Ovary (tissue), 9 donors: ENCODE measurements around the gene TMTC1. TPM values are rescaled to one million over a fixed set of nuclear protein-coding genes. Genes with fewer than 3 reads are reported as not detected.

Experiments used
- DNase-seq, 5 donors: peaks; one replicate each; pipeline ENCODE4 v3.0.0-alpha.2; 2019 to 2020
- H3K27ac ChIP-seq, 2 donors: fragments of 200-600 bp; one replicate each; pipeline versions ENCODE4 v1.5.1 to v1.8.0; 2019 to 2022
- H3K27me3 ChIP-seq: fragments of 200-600 bp; one replicate; pipeline ENCODE4 v1.8.0; 2022
- H3K36me3 ChIP-seq: fragments of 200-600 bp; sonication (generic); one replicate; pipeline ENCODE4 v1.5.1; 2019
- H3K4me1 ChIP-seq: one replicate; pipeline ENCODE4 v1.8.1; 2013; ENCODE audit warnings: mild to moderate bottlenecking, moderate library complexity; ENCODE audit not compliant: insufficient read depth
- H3K4me3 ChIP-seq: fragments of 200-600 bp; sonication (generic); one replicate; pipeline ENCODE4 v1.5.1; 2017
- H3K9me3 ChIP-seq, 2 donors: fragments of 200-600 bp in 1 of 2; sonication (generic) in 1 of 2; one replicate each; pipeline versions ENCODE4 v1.5.1 to v1.8.1; 2013 to 2019; ENCODE audit warnings: mild to moderate bottlenecking in 1 of 2, moderate library complexity in 1 of 2
- EP300 ChIP-seq: sonication (generic); formaldehyde crosslinking; IDR thresholded peaks from one replicate; pipeline ENCODE4 v1.6.1; 2017; ENCODE audit warnings: antibody characterized with exemption
- POLR2A ChIP-seq: fragments of 450-650 bp; IDR thresholded peaks from one replicate; pipeline ENCODE4 v1.6.1; 2017; ENCODE audit warnings: antibody characterized with exemption, mild to moderate bottlenecking, moderate library complexity
- WGBS, 3 donors: extraction: QIAGEN DNeasy Blood & Tissue Kit in 1 of 3; methylation state at CpG; one replicate each; pipeline versions ENCODE4 v1.1.5 to v1.1.7; 2013 to 2017; 5-methylcytosine and 5-hydroxymethylcytosine counted together
- intact Hi-C, 4 donors: fragments of 100-400 bp; cut with DNase I; formaldehyde crosslinking; loops; one replicate each; pipeline versions ENCODE4 v1.11.0 to v1.15.1; 2022 to 2023
- polyA plus RNA-seq, 2 donors: library from polyadenylated mRNA; stranded (reverse); fragments of 200-250 nt in 1 of 2; fragments of 350-450 nt in 1 of 2; fragmentation: Illumina TruSeq in 1 of 2; extraction: RNeasy Lipid Tissue Mini Kit (QIAGEN cat#74804) in 1 of 2; gene quantifications; one replicate each; pipeline ENCODE4 v1.2.3, GENCODE V29; 2013 to 2014
- total RNA-seq, 7 donors: library from RNA; depleted of rRNA in 2 of 7; stranded (reverse); fragments of >200 nt in 2 of 7; fragmentation: NEBNext Ultra II Directional in 3 of 7; extraction: Animal tissue kit (Norgen Biotek cat#: 25700) in 3 of 7; gene quantifications; one replicate each; pipeline versions ENCODE4 v1.1.0 to v1.2.4, GENCODE V29; 2016 to 2023
- TF ChIP-seq, protein P1 (sequence below), 3 donors: fragments of 450-650 bp in 2 of 3; fragments of 200-600 bp in 1 of 3; IDR thresholded peaks; one replicate each; pipeline versions ENCODE4 v1.5.1 to v1.8.0; 2016 to 2022; ENCODE audit warnings: antibody characterized with exemption in 3 of 3, mild to moderate bottlenecking in 1 of 3
- donor health status: DM: no; HTN: no; CAD: no; lungs with moderate emphysema.
- donor health status: DM: no; HTN: no; CAD: no.
- donor health status: Bipolar disorder and iron deficiency.
- donor health status: DM: yes; HTN: yes; CAD: no.
- donor health status: DM: no; HTN: no; CAD: no.
- donor health status: DM: yes; HTN: yes; CAD: no.

The TMTC1 gene
- total and polyA plus RNA-seq, 9 donors: 8.1 to 46.3 (median 21.3) TPM

DNA sequence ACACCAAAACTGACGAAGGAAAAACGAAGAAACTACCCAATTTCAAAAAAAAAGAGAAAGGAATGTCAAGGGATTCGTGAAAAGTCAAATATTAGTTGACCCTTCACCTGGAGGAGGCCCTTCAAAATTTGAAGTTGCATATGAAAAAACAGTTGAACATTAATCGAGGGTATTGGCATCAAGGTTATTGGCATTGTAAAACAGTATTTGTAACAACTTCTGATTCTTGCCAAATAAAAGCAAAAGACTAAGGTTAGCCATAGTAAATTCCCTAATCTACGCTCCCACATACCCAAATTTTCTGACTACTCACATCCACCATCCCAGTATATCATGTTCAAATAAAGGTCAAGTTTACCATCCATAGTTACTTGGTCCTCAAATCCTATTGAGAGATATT, 118.6 kb downstream of the TMTC1 start:
- no peak for DNase-seq
- TF ChIP-seq, protein P1, sequence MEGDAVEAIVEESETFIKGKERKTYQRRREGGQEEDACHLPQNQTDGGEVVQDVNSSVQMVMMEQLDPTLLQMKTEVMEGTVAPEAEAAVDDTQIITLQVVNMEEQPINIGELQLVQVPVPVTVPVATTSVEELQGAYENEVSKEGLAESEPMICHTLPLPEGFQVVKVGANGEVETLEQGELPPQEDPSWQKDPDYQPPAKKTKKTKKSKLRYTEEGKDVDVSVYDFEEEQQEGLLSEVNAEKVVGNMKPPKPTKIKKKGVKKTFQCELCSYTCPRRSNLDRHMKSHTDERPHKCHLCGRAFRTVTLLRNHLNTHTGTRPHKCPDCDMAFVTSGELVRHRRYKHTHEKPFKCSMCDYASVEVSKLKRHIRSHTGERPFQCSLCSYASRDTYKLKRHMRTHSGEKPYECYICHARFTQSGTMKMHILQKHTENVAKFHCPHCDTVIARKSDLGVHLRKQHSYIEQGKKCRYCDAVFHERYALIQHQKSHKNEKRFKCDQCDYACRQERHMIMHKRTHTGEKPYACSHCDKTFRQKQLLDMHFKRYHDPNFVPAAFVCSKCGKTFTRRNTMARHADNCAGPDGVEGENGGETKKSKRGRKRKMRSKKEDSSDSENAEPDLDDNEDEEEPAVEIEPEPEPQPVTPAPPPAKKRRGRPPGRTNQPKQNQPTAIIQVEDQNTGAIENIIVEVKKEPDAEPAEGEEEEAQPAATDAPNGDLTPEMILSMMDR (IDR thresholded peaks at IDR 0.05): no peak
- TF ChIP-seq EP300 (no peak), POLR2A (no peak)
- Histone ChIP-seq H3K36me3 (no peaks in the 10 kb centered on the region), H3K4me3 (no peak overlapping the region), H3K27me3 (no peaks in the 10 kb centered on the region), H3K9me3 (no peaks in the 10 kb centered on the region), H3K4me1 (no peaks in the 10 kb centered on the region), H3K27ac (no peak overlapping the region)
- whole genome bisulfite sequencing, 3 donors: 74 to 94% (median 86%) methylated on average over 5 of the region's 5 CpGs
- intact Hi-C loops: no loop called here

DNA sequence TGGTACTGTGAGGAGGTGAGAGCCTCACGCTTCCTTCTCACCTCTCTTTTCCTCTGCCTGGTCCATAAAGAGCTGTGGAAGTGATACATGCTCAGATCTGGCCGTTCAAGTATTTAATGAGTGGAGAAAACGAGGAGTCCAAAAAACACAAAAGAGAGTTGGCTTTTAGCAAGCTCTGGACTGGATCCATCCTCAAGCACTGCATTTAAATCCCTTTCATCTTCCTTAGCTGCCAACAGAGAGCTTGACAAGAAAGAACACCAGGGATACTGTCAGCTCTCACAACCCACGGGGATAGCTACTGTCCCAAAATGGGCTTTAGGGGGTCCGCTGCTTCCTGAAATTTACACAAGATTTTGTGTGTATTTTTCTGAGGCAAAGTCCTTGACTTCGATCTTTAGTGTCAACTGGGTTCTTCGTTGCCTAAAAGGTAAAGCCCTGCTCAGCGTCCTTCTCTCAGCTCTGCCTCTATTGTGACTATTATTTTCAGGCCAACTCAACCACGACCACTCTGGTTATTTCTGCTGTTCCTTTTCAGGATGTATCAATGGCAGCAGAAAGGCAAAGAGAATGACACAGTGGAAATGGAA, 120.9 kb downstream of the TMTC1 start:
- Histone ChIP-seq H3K27ac (no peak overlapping the region), H3K4me1 (no peaks in the 10 kb centered on the region), H3K27me3 (no peaks in the 10 kb centered on the region), H3K4me3 (no peak overlapping the region), H3K36me3 (no peaks in the 10 kb centered on the region), H3K9me3 (no peaks in the 10 kb centered on the region)
- intact Hi-C loops: no loop called here
- no peak for TF ChIP-seq POLR2A
- no peak for TF ChIP-seq EP300
- TF ChIP-seq, protein P1 (IDR thresholded peaks at IDR 0.05): no peak
- no peak for DNase-seq
- 69 to 77% (median 70%) methylated on average over 9 of the region's 9 CpGs for WGBS, 3 donors

DNA sequence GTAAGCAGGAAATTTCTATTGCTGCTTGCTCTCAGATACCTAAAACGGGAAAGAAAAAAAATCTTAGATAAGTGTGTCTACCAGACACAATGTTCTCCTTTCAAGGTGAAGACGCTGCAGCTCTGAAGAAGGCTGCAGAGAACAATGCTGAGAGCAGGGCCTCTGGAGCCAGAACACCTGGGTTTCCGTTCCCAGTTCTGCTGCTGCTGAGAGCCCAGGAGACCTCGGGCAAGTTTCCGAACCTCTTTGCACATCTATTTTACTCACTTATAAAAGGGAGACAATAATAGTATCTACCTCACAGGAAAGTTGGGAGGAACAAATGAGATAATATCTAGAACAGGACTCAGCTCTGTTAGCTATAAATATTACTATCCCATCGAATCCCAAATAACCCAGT, 122.9 kb downstream of the TMTC1 start:
- intact Hi-C loops: no loop called here
- WGBS, 3 donors: 86 to 91% (median 90%) methylated on average over 6 of the region's 6 CpGs

DNA sequence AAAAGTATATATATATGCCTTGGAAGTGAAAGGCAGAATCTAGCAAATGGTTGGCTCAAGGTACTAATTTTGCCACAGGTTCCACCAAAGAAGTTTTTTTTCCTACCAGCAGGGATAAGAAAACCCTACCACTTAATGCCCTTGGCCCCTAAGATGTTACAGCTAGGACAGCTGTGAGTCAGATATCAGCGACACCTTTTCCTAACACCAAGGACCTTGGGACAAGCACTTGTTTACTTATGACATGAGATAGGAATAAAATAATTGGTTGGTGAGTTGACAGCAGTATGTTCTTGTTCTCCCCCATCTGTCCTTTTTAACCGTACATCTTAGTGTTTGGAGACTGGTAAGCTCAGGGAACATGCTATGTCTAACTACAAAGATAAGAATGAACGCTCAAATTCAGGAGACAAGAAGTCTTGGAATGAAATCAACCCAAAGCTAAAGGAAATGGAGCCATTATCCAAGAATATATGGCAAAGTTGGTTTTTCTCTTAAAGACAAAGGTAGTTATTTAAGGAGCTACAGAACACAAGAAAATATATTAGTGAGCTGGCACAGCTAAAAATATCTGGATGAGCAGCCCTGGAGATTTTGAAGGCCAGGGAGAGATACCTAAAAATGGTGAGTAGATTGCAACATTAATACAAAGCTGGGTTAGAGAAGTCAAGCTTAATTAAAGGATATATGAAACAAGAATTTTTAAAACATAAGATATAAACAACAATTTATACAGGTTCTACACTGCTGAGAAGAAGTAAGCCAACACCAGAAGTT, 126.8 kb downstream of the TMTC1 start:
- no peaks in the 10 kb centered on the region for H3K27me3 ChIP-seq
- no peaks in the 10 kb centered on the region for H3K36me3 ChIP-seq
- DNase-seq: no peak
- intact Hi-C loops: no loop called here
- no peak overlapping the region for H3K4me3 ChIP-seq
- no peaks in the 10 kb centered on the region for H3K4me1 ChIP-seq
- TF ChIP-seq EP300 (no peak), POLR2A (no peak)
- TF ChIP-seq, protein P1 (IDR thresholded peaks at IDR 0.05): no peak
- 48 to 64% (median 50%) methylated on average over 3 of the region's 3 CpGs for WGBS, 3 donors
- no peak overlapping the region for H3K27ac ChIP-seq
- H3K9me3 ChIP-seq: no peaks in the 10 kb centered on the region

More for the DNA sequence above, 122.9 kb downstream of the TMTC1 start:
- Histone ChIP-seq H3K4me1 (no peaks in the 10 kb centered on the region), H3K27me3 (no peaks in the 10 kb centered on the region), H3K27ac (no peak overlapping the region), H3K9me3 (no peaks in the 10 kb centered on the region), H3K4me3 (no peak overlapping the region), H3K36me3 (no peaks in the 10 kb centered on the region)
- DNase-seq: no peak
- no peak for TF ChIP-seq POLR2A
- no peak for TF ChIP-seq EP300
- TF ChIP-seq, protein P1 (IDR thresholded peaks at IDR 0.05): no peak
